Keratinocyte (primary cell): ENCODE results near the gene NT5M. TPM values are rescaled to one million over a fixed set of nuclear protein-coding genes. Genes with fewer than 3 reads are reported as not detected.

Source experiments
- DNase-seq: peaks from one replicate; pipeline ENCODE4 v3.0.0-alpha.2; 2011; ENCODE audit warnings: low read depth, missing footprints, low spot score
- FAIRE-seq: peaks from 2 replicates; lab custom pipeline; 2011; peaks lifted over from hg19 to GRCh38; lab: Jason Lieb, UNC
- H2AFZ ChIP-seq: 2 replicates; pipeline ENCODE4 v1.6.0; 2012; ENCODE audit warnings: low read length, control low read depth, inconsistent platforms; ENCODE audit not compliant: control insufficient read depth
- H3K27ac ChIP-seq: 2 replicates; pipeline ENCODE4 v1.5.1; 2011; ENCODE audit warnings: low read length; ENCODE audit not compliant: control insufficient read depth, insufficient read depth
- H3K27me3 ChIP-seq: 3 replicates; pipeline ENCODE4 v1.6.0; 2011; ENCODE audit warnings: low read length; ENCODE audit not compliant: control insufficient read depth, insufficient read depth; ENCODE audit errors: extremely low read depth
- H3K36me3 ChIP-seq, 2 experiments: 2 replicates in 1 of 2; 3 replicates in 1 of 2; pipeline ENCODE4 v1.5.1; 2011; ENCODE audit warnings: low read length in 2 of 2, mild to moderate bottlenecking in 1 of 2; ENCODE audit not compliant: control insufficient read depth in 2 of 2, insufficient read depth in 2 of 2; ENCODE audit errors: extremely low read depth in 1 of 2
- H3K4me1 ChIP-seq: 3 replicates; pipeline ENCODE4 v1.5.1; 2011; ENCODE audit warnings: low read length; ENCODE audit not compliant: control insufficient read depth, insufficient read depth; ENCODE audit errors: extremely low read depth
- H3K4me2 ChIP-seq: 3 replicates; pipeline ENCODE4 v1.6.0; 2011; ENCODE audit warnings: low read depth, low read length; ENCODE audit not compliant: control insufficient read depth, insufficient read depth; ENCODE audit errors: extremely low read depth
- H3K4me3 ChIP-seq, 3 experiments: fragments of 200-600 bp in 1 of 3; sonication (generic) in 1 of 3; 2 replicates in 2 of 3; 3 replicates in 1 of 3; pipeline ENCODE4 v1.5.1; 2011 to 2016; ENCODE audit warnings: low read length in 3 of 3, mild to moderate bottlenecking in 3 of 3, control low read depth in 2 of 3, inconsistent platforms in 1 of 3, low read depth in 1 of 3, mixed read lengths in 1 of 3, mixed run types in 1 of 3, moderate library complexity in 1 of 3; ENCODE audit not compliant: control insufficient read depth in 2 of 3, insufficient read depth in 2 of 3; ENCODE audit errors: extremely low read depth in 1 of 3
- H3K79me2 ChIP-seq: 2 replicates; pipeline ENCODE4 v1.6.0; 2012; ENCODE audit warnings: low read length; ENCODE audit not compliant: control insufficient read depth, insufficient read depth
- H3K9ac ChIP-seq: 3 replicates; pipeline ENCODE4 v1.6.0; 2011; ENCODE audit warnings: low read length; ENCODE audit not compliant: control insufficient read depth, insufficient read depth; ENCODE audit errors: extremely low read depth
- H3K9me1 ChIP-seq: 3 replicates; pipeline ENCODE4 v1.6.0; 2011; ENCODE audit warnings: low read length; ENCODE audit not compliant: control insufficient read depth, insufficient read depth; ENCODE audit errors: extremely low read depth
- H3K9me3 ChIP-seq: 2 replicates; pipeline ENCODE4 v1.5.1; 2012; ENCODE audit warnings: low read depth, low read length; ENCODE audit not compliant: control insufficient read depth
- H4K20me1 ChIP-seq: 3 replicates; pipeline ENCODE4 v1.6.0; 2011; ENCODE audit warnings: low read length; ENCODE audit not compliant: control insufficient read depth, insufficient read depth; ENCODE audit errors: extremely low read depth
- EZH2 ChIP-seq: IDR thresholded peaks from one replicate; pipeline ENCODE4 v1.6.1; 2012; ENCODE audit warnings: inconsistent platforms, mild to moderate bottlenecking, low read length, moderate library complexity
- dilution Hi-C: fragments of 300-500 bp; cut with MboI; formaldehyde crosslinking; loops from one replicate; pipeline ENCODE4 v1.7.0; 2020; ENCODE audit warnings: low sequenced_read_pairs; ENCODE audit not compliant: extremely low pct_ligation_motif_present
- polyA plus RNA-seq, 5 experiments: library from polyadenylated mRNA; depleted of rRNA in 3 of 5; stranded (reverse) in 3 of 5; stranded (forward) in 1 of 5; unstranded in 1 of 5; fragments of >200 nt; gene quantifications; 1 replicate in 1 of 5; 2 replicates in 3 of 5; 3 replicates in 1 of 5; pipeline versions ENCODE4 v1.2.1 to v1.2.3, GENCODE V29; 2011 to 2012; ENCODE audit warnings: missing spikeins in 2 of 5, low read depth in 1 of 5, low replicate concordance in 1 of 5
- TF ChIP-seq, protein P1 (sequence below), 3 experiments: IDR thresholded peaks in 1 of 3; conservative IDR thresholded peaks in 1 of 3; optimal IDR thresholded peaks in 1 of 3; 2 replicates in 2 of 3; 3 replicates in 1 of 3; pipeline versions ENCODE3 to v1.5.1; 2011; ENCODE audit warnings: low read length in 3 of 3, mild to moderate bottlenecking in 3 of 3, moderate library complexity in 2 of 3, control low read depth in 1 of 3, inconsistent platforms in 1 of 3; ENCODE audit not compliant: insufficient read depth in 2 of 3; ENCODE audit errors: extremely low read depth in 1 of 3

NT5M gene
- polyA plus RNA-seq, 1 donor (not counting 4 experiments of a cell fraction or from before 2014, with no cell fraction given) = 0.16 TPM

DNA sequence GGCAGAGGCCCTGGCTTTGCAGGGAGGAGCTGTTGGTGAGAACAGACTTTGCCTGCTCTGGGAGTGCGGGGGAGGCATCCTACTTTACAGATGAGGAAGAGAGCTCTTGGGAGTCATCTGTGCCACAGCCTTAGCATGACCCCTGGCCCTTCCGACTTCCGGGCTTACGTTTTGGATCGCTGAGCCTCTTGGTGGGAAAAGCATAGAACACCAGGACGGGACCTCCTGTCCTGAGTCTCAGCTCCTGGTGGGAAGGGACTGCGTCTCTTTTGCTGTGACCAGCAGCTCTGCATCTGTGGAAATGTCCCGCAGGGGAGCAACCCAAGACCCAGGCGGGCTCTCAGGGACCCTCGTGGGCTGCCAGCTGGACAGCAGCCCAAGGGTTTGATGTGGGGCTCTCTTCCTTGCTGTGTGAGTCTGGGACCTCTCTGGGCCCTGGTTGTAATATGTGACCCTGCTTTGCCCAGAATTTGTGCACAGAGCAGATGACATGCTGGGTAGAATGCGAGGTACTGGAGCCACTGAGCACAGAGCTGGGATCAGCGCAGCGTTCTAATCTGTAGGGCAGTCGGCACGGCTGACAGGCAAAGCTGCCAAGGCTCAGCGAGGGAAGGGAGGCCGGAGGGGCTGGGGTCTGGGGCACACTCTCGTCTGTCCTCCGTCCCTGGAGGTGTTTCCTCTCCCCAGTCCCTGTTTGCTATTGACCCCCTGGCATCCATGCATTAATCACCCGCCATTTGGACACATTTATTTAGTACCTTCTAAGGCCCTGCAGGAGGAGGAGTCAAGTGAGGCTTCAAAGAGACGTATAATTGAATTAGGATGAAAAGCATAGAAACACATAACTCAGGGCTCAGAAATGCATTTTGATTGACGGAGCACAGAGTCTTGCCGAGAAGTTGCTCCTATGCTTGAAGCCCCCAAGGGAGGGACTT is 64.0 kb downstream of the NT5M start:
- dilution Hi-C loops = no loop called here
- FAIRE-seq = no peak
- no peak overlapping the region for H3K9ac ChIP-seq
- DNase-seq = no peak
- no peak overlapping the region for H3K27ac ChIP-seq
- peaks cover 35% of the 10 kb centered on the region for H3K27me3 ChIP-seq
- no peaks in the 10 kb centered on the region for H3K4me1 ChIP-seq
- no peaks in the 10 kb centered on the region for H3K36me3 ChIP-seq
- no peak overlapping the region for H3K4me2 ChIP-seq
- H3K9me1 ChIP-seq = no peaks in the 10 kb centered on the region
- no peak overlapping the region for H2AFZ ChIP-seq
- H3K9me3 ChIP-seq = no peaks in the 10 kb centered on the region
- no peak overlapping the region for H3K4me3 ChIP-seq
- peaks cover 3% of the 10 kb centered on the region for H4K20me1 ChIP-seq
- H3K79me2 ChIP-seq = no peaks in the 10 kb centered on the region
- TF ChIP-seq EZH2 = no peak
- TF ChIP-seq, protein P1, sequence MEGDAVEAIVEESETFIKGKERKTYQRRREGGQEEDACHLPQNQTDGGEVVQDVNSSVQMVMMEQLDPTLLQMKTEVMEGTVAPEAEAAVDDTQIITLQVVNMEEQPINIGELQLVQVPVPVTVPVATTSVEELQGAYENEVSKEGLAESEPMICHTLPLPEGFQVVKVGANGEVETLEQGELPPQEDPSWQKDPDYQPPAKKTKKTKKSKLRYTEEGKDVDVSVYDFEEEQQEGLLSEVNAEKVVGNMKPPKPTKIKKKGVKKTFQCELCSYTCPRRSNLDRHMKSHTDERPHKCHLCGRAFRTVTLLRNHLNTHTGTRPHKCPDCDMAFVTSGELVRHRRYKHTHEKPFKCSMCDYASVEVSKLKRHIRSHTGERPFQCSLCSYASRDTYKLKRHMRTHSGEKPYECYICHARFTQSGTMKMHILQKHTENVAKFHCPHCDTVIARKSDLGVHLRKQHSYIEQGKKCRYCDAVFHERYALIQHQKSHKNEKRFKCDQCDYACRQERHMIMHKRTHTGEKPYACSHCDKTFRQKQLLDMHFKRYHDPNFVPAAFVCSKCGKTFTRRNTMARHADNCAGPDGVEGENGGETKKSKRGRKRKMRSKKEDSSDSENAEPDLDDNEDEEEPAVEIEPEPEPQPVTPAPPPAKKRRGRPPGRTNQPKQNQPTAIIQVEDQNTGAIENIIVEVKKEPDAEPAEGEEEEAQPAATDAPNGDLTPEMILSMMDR (optimal IDR thresholded peaks at IDR 0.05 in 1 of 3, IDR thresholded peaks at IDR 0.05 in 1 of 3, conservative IDR thresholded peaks at IDR 0.05 in 1 of 3; ENCODE audit: extremely low read depth in 1 of 3, insufficient read depth in 2 of 3, low read length in 3 of 3) = no peak

DNA sequence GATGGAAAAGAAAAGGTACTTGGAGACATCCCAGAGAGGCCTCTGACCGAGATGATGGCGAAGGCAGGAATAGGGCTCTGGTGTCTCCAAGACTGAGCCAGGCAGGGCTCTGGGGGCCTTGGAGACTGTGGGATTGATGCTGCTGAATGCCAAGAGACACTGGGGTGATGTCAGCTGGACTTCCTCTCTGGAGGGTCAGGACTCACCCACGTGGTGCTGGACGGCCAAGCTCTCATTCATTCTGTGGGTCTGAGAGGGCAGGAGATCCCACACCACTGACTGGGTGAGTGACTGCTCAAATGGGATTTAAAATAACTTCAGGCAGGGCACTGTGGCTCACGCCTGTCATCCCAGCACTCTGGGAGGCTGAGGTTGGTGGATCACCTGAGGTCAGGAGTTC is 64.8 kb downstream of the NT5M start:
- Histone ChIP-seq H3K9me3 (no peaks in the 10 kb centered on the region), H3K27me3 (peaks cover 35% of the 10 kb centered on the region), H3K79me2 (no peaks in the 10 kb centered on the region), H3K4me2 (no peak overlapping the region), H3K9ac (no peak overlapping the region), H3K4me3 (no peak overlapping the region), H3K9me1 (no peaks in the 10 kb centered on the region), H3K36me3 (no peaks in the 10 kb centered on the region), H4K20me1 (peaks cover 3% of the 10 kb centered on the region), H3K27ac (no peak overlapping the region), H2AFZ (no peak overlapping the region), H3K4me1 (no peaks in the 10 kb centered on the region)
- FAIRE-seq (no peak), DNase-seq (no peak)
- TF ChIP-seq, protein P1 (optimal IDR thresholded peaks at IDR 0.05 in 1 of 3, IDR thresholded peaks at IDR 0.05 in 1 of 3, conservative IDR thresholded peaks at IDR 0.05 in 1 of 3; ENCODE audit: extremely low read depth in 1 of 3, insufficient read depth in 2 of 3, low read length in 3 of 3) = no peak
- no peak for TF ChIP-seq EZH2
- dilution Hi-C loops = no loop called here
